ENCODE results near the gene SLX4IP.
"Not testable (repeated sequence)": the region's sequence is repeated elsewhere in the genome, so short reads cannot be mapped to it uniquely, and the experiment has no call there.

Gene SLX4IP

DNA sequence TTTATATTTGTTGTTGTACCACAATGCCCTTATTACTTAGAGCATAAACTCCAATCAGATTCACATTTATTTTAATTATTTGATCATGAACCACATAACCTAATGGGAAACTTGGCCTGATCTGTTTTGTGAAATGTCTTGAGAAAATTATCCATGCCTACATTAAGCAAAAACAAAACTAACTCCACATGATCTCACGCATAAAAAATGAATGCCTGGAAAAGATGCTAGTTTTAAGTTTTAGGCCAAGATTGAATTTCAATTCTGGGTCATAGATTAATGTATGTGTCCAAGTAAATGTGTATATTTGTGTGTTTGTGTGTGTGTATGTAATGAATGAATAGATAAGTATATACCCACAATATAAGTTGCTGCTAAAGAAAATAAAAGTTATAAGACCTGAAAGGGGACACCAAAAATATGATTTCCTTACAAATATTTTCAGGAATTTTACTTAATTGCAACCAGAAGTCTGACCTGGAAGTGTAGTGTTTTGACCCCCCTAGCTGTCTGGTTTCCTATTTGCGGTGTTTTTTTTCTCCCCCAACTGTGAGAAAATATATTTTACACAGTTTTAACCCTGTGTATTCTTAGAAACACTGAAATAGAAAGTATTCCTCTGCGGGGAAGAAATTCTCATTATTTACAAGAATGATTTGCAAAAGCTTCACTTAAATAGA, 141.4 kb downstream of the SLX4IP start:
- Histone ChIP-seq H3K9me3 (ENCODE audit: control insufficient read depth, insufficient read depth, low read length) (no peaks in the 10 kb centered on the region), H3K36me3 (ENCODE audit: control insufficient read depth, insufficient read depth, low read length) (no peaks in the 10 kb centered on the region), H3K27ac (ENCODE audit: low read depth, low read length) (no peak overlapping the region), H3K9ac (ENCODE audit: low read depth, low read length) (no peak overlapping the region), H3K4me1 (ENCODE audit: control insufficient read depth, insufficient read depth, low read length) (peaks cover 12% of the 10 kb centered on the region), H3K27me3 (ENCODE audit: control insufficient read depth, insufficient read depth, low read length) (no peaks in the 10 kb centered on the region), H3K4me3 (ENCODE audit: low read depth, low read length) (no peak overlapping the region)

DNA sequence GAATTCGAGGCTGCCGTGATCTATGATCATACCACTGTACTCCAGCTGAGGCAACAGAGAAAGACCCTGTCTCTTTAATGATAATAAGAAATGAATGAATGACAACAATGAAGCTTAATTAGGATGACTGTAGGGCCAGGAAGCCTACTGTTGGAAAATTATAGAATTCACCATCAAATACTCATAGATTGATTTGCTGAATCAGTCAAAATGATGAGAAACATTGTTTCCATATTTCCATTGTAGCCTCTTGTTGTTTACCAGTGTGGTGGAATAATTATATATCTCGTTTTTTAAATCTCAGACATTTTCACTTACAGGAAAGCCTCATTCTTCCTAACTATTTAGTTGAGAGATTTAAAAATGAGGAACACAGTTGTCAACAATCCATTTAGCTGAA, 142.5 kb downstream of the SLX4IP start:
- no peaks in the 10 kb centered on the region for H3K27me3 ChIP-seq (ENCODE audit: control insufficient read depth, insufficient read depth, low read length)
- no peaks in the 10 kb centered on the region for H3K9me3 ChIP-seq (ENCODE audit: control insufficient read depth, insufficient read depth, low read length)
- H3K9ac ChIP-seq (ENCODE audit: low read depth, low read length), result no peak overlapping the region
- H3K36me3 ChIP-seq (ENCODE audit: control insufficient read depth, insufficient read depth, low read length), result no peaks in the 10 kb centered on the region
- no peak overlapping the region for H3K4me3 ChIP-seq (ENCODE audit: low read depth, low read length)
- H3K4me1 ChIP-seq (ENCODE audit: control insufficient read depth, insufficient read depth, low read length), result peaks cover 18% of the 10 kb centered on the region
- H3K27ac ChIP-seq (ENCODE audit: low read depth, low read length), result no peak overlapping the region

DNA sequence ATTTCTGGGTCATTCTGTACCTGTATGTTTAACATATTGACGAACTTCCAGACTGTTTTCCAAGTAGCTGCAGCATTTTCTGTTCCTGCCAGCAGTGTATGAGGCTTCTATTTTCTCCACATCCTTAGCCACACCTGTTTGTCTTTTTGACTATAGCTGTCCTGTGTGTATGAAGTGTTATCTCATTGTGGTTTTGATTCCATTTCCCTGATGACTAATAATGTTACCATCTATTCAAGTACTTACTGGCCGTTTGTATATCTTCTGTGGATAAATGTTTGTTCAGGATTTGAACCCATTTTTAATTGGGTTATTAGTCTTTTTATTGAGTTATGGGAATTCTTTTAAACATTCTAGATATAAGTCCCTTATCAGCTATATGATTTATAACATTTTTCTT, 143.5 kb downstream of the SLX4IP start:
- H3K27me3 ChIP-seq (ENCODE audit: control insufficient read depth, insufficient read depth, low read length), result no peaks in the 10 kb centered on the region
- H3K9ac ChIP-seq (ENCODE audit: low read depth, low read length), result no peak overlapping the region
- no peak overlapping the region for H3K27ac ChIP-seq (ENCODE audit: low read depth, low read length)
- no peaks in the 10 kb centered on the region for H3K9me3 ChIP-seq (ENCODE audit: control insufficient read depth, insufficient read depth, low read length)
- H3K4me1 ChIP-seq (ENCODE audit: control insufficient read depth, insufficient read depth, low read length), result peaks cover 18% of the 10 kb centered on the region
- no peak overlapping the region for H3K4me3 ChIP-seq (ENCODE audit: low read depth, low read length)
- H3K36me3 ChIP-seq (ENCODE audit: control insufficient read depth, insufficient read depth, low read length), result no peaks in the 10 kb centered on the region

DNA sequence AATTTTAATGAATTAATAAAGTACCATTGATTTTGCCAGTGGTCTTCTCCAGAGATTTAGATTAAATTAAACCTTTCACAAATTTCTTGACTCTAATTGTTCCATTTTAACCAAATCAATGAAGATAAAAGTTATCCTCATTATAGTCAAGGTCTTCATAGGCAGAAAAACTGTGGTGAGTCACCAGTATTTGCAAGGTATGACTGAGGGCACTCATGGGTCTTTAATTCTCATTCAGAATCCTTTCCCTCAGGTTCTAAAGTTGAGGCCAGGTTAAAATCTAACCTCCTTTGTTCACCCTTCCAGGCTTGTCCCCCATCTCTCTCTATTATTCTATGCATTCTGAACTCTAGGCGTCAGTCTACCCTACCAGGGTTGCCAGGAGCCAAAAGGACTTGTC, 144.8 kb downstream of the SLX4IP start:
- Histone ChIP-seq H3K27me3 (ENCODE audit: control insufficient read depth, insufficient read depth, low read length) (no peaks in the 10 kb centered on the region), H3K27ac (ENCODE audit: low read depth, low read length) (no peak overlapping the region), H3K36me3 (ENCODE audit: control insufficient read depth, insufficient read depth, low read length) (no peaks in the 10 kb centered on the region), H3K9me3 (ENCODE audit: control insufficient read depth, insufficient read depth, low read length) (no peaks in the 10 kb centered on the region), H3K4me1 (ENCODE audit: control insufficient read depth, insufficient read depth, low read length) (peaks cover 25% of the 10 kb centered on the region), H3K9ac (ENCODE audit: low read depth, low read length) (no peak overlapping the region), H3K4me3 (ENCODE audit: low read depth, low read length) (no peak overlapping the region)

DNA sequence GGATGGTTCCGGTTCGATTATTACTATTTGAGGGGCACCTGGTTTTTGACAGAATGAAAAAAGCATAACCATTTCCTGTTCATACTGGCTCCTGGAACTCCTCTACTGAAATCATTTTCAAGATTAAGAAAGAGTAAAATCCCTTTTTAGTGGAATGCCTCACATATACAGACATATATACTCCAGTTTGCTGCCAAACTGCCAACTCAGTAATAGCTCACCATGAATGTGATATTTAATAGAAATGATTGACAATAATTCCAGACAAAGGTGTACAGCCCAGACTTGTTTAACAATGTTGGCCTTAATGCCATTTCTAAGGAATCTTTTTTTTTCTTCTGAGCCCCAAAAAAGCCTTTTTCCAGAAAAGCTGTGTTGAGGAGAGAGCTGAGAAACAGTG, 145.6 kb downstream of the SLX4IP start:
- H3K4me3 ChIP-seq (ENCODE audit: low read depth, low read length), result no peak overlapping the region
- H3K27ac ChIP-seq (ENCODE audit: low read depth, low read length), result no peak overlapping the region
- H3K9ac ChIP-seq (ENCODE audit: low read depth, low read length), result no peak overlapping the region
- H3K9me3 ChIP-seq (ENCODE audit: control insufficient read depth, insufficient read depth, low read length), result no peaks in the 10 kb centered on the region
- peaks cover 25% of the 10 kb centered on the region for H3K4me1 ChIP-seq (ENCODE audit: control insufficient read depth, insufficient read depth, low read length)
- no peaks in the 10 kb centered on the region for H3K36me3 ChIP-seq (ENCODE audit: control insufficient read depth, insufficient read depth, low read length)
- no peaks in the 10 kb centered on the region for H3K27me3 ChIP-seq (ENCODE audit: control insufficient read depth, insufficient read depth, low read length)

DNA sequence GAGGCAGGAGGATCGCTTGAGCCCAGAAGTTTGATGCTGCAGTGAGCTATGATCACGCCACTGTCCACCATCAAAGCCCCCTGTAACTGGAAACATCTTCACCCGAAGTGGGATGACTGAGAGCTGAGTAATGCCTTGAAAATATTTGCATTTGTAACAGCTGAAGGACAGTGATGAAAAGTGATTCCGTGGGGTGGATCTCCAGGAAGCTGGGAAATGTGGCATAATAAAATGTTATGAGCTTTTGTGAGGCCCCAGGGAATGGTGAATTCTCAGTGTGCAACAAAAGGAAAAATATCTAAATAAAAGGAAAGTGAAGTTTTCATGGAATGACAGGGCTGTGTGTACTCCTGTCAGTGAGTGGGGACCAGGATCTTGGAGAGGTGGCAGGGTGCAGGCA, 146.7 kb downstream of the SLX4IP start:
- H3K36me3 ChIP-seq (ENCODE audit: control insufficient read depth, insufficient read depth, low read length), result no peaks in the 10 kb centered on the region
- H3K27ac ChIP-seq (ENCODE audit: low read depth, low read length), result no peak overlapping the region
- H3K27me3 ChIP-seq (ENCODE audit: control insufficient read depth, insufficient read depth, low read length), result no peaks in the 10 kb centered on the region
- H3K4me1 ChIP-seq (ENCODE audit: control insufficient read depth, insufficient read depth, low read length), result peaks cover 25% of the 10 kb centered on the region
- H3K4me3 ChIP-seq (ENCODE audit: low read depth, low read length), result no peak overlapping the region
- no peaks in the 10 kb centered on the region for H3K9me3 ChIP-seq (ENCODE audit: control insufficient read depth, insufficient read depth, low read length)
- H3K9ac ChIP-seq (ENCODE audit: low read depth, low read length), result no peak overlapping the region

DNA sequence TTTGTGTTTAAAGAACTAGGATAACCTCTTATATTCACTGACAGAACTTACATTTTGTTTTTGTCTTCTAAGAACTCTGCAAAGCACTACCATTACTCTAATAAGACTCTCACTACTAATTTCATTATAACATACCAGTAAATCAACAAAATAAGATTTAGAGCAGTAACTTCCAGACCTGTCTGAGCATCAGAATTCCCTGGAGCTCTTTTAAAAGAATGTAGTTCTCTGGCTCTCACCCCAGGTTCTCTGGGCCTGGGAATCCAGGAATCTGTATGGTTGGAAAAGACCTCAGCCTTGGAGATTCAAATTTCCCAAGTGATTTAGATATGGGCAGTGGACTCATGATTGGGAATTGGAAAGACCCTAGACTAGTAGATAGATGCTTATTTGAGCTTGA, 149.3 kb downstream of the SLX4IP start:
- H3K4me1 ChIP-seq (ENCODE audit: control insufficient read depth, insufficient read depth, low read length), result peaks cover 25% of the 10 kb centered on the region
- H3K4me3 ChIP-seq (ENCODE audit: low read depth, low read length), result no peak overlapping the region
- H3K27ac ChIP-seq (ENCODE audit: low read depth, low read length), result no peak overlapping the region
- H3K27me3 ChIP-seq (ENCODE audit: control insufficient read depth, insufficient read depth, low read length), result no peaks in the 10 kb centered on the region
- no peaks in the 10 kb centered on the region for H3K36me3 ChIP-seq (ENCODE audit: control insufficient read depth, insufficient read depth, low read length)
- H3K9ac ChIP-seq (ENCODE audit: low read depth, low read length), result no peak overlapping the region
- H3K9me3 ChIP-seq (ENCODE audit: control insufficient read depth, insufficient read depth, low read length), result no peaks in the 10 kb centered on the region

DNA sequence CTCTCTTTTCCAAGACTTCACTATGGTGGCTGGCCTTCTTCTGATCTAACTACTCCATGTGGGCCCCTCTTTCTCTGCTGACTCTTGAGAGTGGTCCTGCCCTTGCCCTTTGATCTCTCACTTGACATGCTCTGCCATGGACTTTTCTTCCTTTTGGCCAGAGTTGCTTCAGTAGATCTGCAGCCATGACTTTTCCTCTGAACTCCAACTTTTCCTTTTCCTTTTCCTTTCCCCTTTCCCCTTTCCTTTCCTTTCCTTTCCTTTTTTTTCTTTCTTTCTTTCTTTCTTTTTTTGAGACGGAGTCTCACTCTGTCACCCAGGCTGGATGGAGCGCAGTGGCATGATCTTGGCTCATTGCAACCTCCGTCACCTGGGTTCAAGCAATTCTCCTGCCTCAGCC, 150.2 kb downstream of the SLX4IP start:
- Histone ChIP-seq H3K9ac (ENCODE audit: low read depth, low read length) (no peak overlapping the region), H3K27ac (ENCODE audit: low read depth, low read length) (no peak overlapping the region), H3K4me1 (ENCODE audit: control insufficient read depth, insufficient read depth, low read length) (peaks cover 20% of the 10 kb centered on the region), H3K4me3 (ENCODE audit: low read depth, low read length) (no peak overlapping the region), H3K9me3 (ENCODE audit: control insufficient read depth, insufficient read depth, low read length) (no peaks in the 10 kb centered on the region), H3K27me3 (ENCODE audit: control insufficient read depth, insufficient read depth, low read length) (no peaks in the 10 kb centered on the region), H3K36me3 (ENCODE audit: control insufficient read depth, insufficient read depth, low read length) (no peaks in the 10 kb centered on the region)

DNA sequence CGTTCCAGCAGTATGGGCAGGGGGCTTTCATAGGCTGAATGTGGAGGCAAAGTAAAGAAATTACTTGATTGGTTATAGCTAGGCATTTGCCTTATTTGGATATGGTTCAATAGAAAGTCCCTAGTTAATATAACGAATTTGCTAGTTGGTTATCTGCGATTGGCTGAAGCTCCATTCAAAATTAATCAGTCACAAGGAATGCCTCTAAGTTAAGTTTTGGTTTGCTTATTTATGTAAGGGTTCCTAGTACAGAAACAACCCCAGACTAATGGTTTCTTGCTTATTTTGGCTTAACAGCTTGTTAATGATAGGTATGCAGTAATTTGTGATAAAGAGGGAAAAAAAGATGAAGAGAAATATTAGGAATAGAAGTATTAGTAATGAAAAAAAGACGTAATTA, 151.2 kb downstream of the SLX4IP start:
- Histone ChIP-seq H3K36me3 (ENCODE audit: control insufficient read depth, insufficient read depth, low read length) (no peaks in the 10 kb centered on the region), H3K9me3 (ENCODE audit: control insufficient read depth, insufficient read depth, low read length) (no peaks in the 10 kb centered on the region), H3K4me3 (ENCODE audit: low read depth, low read length) (no peak overlapping the region), H3K27ac (ENCODE audit: low read depth, low read length) (no peak overlapping the region), H3K9ac (ENCODE audit: low read depth, low read length) (no peak overlapping the region), H3K4me1 (ENCODE audit: control insufficient read depth, insufficient read depth, low read length) (peaks cover 16% of the 10 kb centered on the region), H3K27me3 (ENCODE audit: control insufficient read depth, insufficient read depth, low read length) (no peaks in the 10 kb centered on the region)

DNA sequence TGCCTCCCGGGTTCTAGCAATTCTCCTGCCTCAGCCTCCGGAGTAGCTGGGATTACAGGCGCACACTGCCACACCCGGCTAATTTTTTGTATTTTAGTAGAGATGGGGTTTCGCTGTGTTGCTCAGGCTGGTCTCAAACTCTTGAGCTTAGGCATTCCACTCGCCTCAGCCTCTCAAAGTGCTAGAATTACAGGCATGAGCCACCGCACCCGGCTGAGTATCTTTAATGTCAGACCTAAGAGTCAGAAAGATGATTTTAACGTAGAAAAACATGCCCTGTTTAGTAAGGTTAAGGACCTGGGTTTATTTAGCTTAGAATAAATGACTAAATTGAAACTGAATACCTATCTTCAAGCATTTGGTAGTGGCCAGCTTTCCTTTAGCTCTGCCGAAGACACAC, 155.3 kb downstream of the SLX4IP start:
- not testable (repeated sequence) for H3K9ac ChIP-seq (ENCODE audit: low read depth, low read length); H3K4me3 ChIP-seq (ENCODE audit: low read depth, low read length); H3K9me3 ChIP-seq (ENCODE audit: control insufficient read depth, insufficient read depth, low read length); H3K36me3 ChIP-seq (ENCODE audit: control insufficient read depth, insufficient read depth, low read length); H3K27me3 ChIP-seq (ENCODE audit: control insufficient read depth, insufficient read depth, low read length); H3K27ac ChIP-seq (ENCODE audit: low read depth, low read length); H3K4me1 ChIP-seq (ENCODE audit: control insufficient read depth, insufficient read depth, low read length)

DNA sequence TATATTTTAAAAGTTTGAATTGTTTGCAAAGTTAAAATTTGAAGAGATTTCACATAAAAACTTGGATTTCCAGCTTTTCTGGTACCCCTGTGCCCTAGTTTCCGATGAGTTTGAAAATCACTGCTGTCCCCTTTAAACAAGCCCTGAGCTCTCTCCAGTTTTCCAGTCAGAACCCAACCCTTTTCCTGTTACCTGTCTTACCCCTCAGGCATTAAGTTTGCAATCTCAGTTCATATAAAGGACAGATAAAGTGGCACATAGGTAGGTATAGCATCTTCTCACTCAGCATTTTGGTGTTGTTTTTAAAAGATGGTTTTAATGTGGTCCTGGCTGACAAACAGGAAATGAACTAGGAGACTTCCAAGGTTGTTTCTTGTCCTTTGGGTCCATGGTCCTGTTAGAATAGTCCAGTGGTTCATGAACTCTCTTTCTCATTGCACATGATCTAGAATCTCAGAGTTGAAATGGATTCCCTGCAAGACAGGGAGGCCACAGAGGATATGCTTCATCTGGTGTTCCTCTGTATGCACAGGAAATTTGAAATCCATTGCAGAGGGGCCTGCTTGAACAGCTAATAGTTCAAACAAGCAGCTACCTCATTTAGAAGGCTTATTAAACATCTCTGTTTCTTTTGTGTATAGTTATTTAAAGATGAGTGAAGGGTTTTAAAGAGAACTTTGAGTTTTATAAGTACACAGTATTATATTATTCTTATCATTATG, 156.0 kb downstream of the SLX4IP start:
- Histone ChIP-seq H3K4me1 (ENCODE audit: control insufficient read depth, insufficient read depth, low read length) (no peaks in the 10 kb centered on the region), H3K9ac (ENCODE audit: low read depth, low read length) (no peak overlapping the region), H3K4me3 (ENCODE audit: low read depth, low read length) (no peak overlapping the region), H3K36me3 (ENCODE audit: control insufficient read depth, insufficient read depth, low read length) (no peaks in the 10 kb centered on the region), H3K27ac (ENCODE audit: low read depth, low read length) (no peak overlapping the region), H3K27me3 (ENCODE audit: control insufficient read depth, insufficient read depth, low read length) (no peaks in the 10 kb centered on the region), H3K9me3 (ENCODE audit: control insufficient read depth, insufficient read depth, low read length) (no peaks in the 10 kb centered on the region)
